ENCODE measurements around the gene OCA2. TPM values are rescaled to one million over a fixed set of nuclear protein-coding genes. Genes with fewer than 3 reads are reported as not detected.

Gene OCA2
- total RNA-seq, 1 donor from 2014 or later = 2.8 TPM

- H3K27ac Mint-ChIP-seq = no peak overlapping the region
- DNase-seq (ENCODE audit: extremely low spot score, unreplicated experiment) = no peak
- peaks cover 16% of the 10 kb centered on the region for H3K9me3 Mint-ChIP-seq
- peaks cover 3% of the 10 kb centered on the region for H3K36me3 Mint-ChIP-seq
- TF ChIP-seq CTCF (conservative IDR thresholded peaks at IDR 0.05) = no peak
- no peak overlapping the region for H3K4me3 Mint-ChIP-seq
- H3K4me1 Mint-ChIP-seq (ENCODE audit: unreplicated experiment) = no peaks in the 10 kb centered on the region
- peaks cover 22% of the 10 kb centered on the region for H3K27me3 Mint-ChIP-seq
These were observed 13.5 kb downstream of the OCA2 start for GRCh38 chr15:28085489-28086174.

GRCh38 chr15:28084547-28084946 is 14.6 kb downstream of the OCA2 start:
- DNase-seq (ENCODE audit: extremely low spot score, unreplicated experiment) = no peak
- H3K27ac Mint-ChIP-seq = no peak overlapping the region
- H3K4me3 Mint-ChIP-seq = no peak overlapping the region
- H3K27me3 Mint-ChIP-seq = peaks cover 21% of the 10 kb centered on the region
- TF ChIP-seq CTCF (conservative IDR thresholded peaks at IDR 0.05) = no peak
- H3K4me1 Mint-ChIP-seq (ENCODE audit: unreplicated experiment) = no peaks in the 10 kb centered on the region
- H3K36me3 Mint-ChIP-seq = peaks cover 3% of the 10 kb centered on the region
- peaks cover 10% of the 10 kb centered on the region for H3K9me3 Mint-ChIP-seq

- no peak for DNase-seq (ENCODE audit: extremely low spot score, unreplicated experiment)
- H3K27ac Mint-ChIP-seq = no peak overlapping the region
- H3K9me3 Mint-ChIP-seq = peaks cover 4% of the 10 kb centered on the region
- no peak for TF ChIP-seq CTCF (conservative IDR thresholded peaks at IDR 0.05)
- H3K36me3 Mint-ChIP-seq = no peaks in the 10 kb centered on the region
- H3K4me1 Mint-ChIP-seq (ENCODE audit: unreplicated experiment) = no peaks in the 10 kb centered on the region
- peaks cover 24% of the 10 kb centered on the region for H3K27me3 Mint-ChIP-seq
- H3K4me3 Mint-ChIP-seq = no peak overlapping the region
These were observed 16.0 kb downstream of the OCA2 start for GRCh38 chr15:28082891-28083684.

- no peak for DNase-seq (ENCODE audit: extremely low spot score, unreplicated experiment)
- H3K4me1 Mint-ChIP-seq (ENCODE audit: unreplicated experiment) = no peaks in the 10 kb centered on the region
- H3K36me3 Mint-ChIP-seq = no peaks in the 10 kb centered on the region
- H3K4me3 Mint-ChIP-seq = no peak overlapping the region
- H3K9me3 Mint-ChIP-seq = peaks cover 4% of the 10 kb centered on the region
- no peak overlapping the region for H3K27ac Mint-ChIP-seq
- peaks cover 16% of the 10 kb centered on the region for H3K27me3 Mint-ChIP-seq
- no peak for TF ChIP-seq CTCF (conservative IDR thresholded peaks at IDR 0.05)
These were observed 17.5 kb downstream of the OCA2 start for GRCh38 chr15:28081594-28081993.

- Mint-ChIP-seq H3K27me3 (peaks cover 10% of the 10 kb centered on the region), H3K4me3 (no peak overlapping the region), H3K9me3 (no peaks in the 10 kb centered on the region), H3K36me3 (no peaks in the 10 kb centered on the region), H3K4me1 (ENCODE audit: unreplicated experiment) (no peaks in the 10 kb centered on the region), H3K27ac (no peak overlapping the region)
- no peak for DNase-seq (ENCODE audit: extremely low spot score, unreplicated experiment)
- no peak for TF ChIP-seq CTCF (conservative IDR thresholded peaks at IDR 0.05)
These were observed 18.7 kb downstream of the OCA2 start for GRCh38 chr15:28080386-28080785.

All from type B pancreatic cell (in vitro differentiated cells).